ENCODE measurements around the gene MAPK8. TPM values are rescaled to one million over a fixed set of nuclear protein-coding genes. Genes with fewer than 3 reads are reported as not detected.

The MAPK8 gene
- polyA plus RNA-seq, 3 donors: 18.4 to 21.1 (median 18.5) TPM

DNA sequence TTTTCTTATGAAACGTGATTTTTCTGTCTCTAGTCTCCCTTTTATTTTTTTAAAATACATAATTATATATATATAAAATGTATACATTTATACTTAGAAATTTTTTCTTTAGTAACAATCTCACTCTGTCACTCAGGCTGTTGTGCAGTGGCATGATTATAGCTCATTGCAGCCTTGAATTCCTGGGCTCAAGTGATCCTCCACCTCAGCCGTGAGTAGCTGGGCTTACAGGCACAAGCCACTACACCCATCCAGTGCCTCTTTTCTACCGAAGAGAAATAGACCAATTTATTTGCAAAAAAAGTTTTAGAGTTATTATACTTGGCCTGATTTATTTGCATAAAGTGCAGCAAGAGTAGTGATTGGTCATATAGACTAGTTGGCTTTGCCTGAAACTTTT, 72.2 kb downstream of the MAPK8 start:
- Mint-ChIP-seq H3K27me3 (ENCODE audit: low read depth in 3 of 3) (no peaks in the 10 kb centered on the region), H3K36me3 (no peaks in the 10 kb centered on the region), H3K9me3 (peaks cover 10 to 28% (median 15%) of the 10 kb centered on the region in 7 donors), H3K4me1 (no peaks in the 10 kb centered on the region), H3K27ac (no peak overlapping the region), H3K4me3 (no peak overlapping the region)
- H3K36me3 ChIP-seq (replicated peaks in 1 of 2; ENCODE audit: control insufficient read depth in 1 of 2, insufficient read depth in 2 of 2, low read length in 2 of 2): no peaks in the 10 kb centered on the region
- H3K9ac ChIP-seq (ENCODE audit: insufficient read depth, low read length, poor library complexity, severe bottlenecking): no peak overlapping the region
- WGBS (ENCODE audit: insufficient coverage): no CpG with 5 or more reads among the region's 3 CpGs
- TF ChIP-seq, protein P1, sequence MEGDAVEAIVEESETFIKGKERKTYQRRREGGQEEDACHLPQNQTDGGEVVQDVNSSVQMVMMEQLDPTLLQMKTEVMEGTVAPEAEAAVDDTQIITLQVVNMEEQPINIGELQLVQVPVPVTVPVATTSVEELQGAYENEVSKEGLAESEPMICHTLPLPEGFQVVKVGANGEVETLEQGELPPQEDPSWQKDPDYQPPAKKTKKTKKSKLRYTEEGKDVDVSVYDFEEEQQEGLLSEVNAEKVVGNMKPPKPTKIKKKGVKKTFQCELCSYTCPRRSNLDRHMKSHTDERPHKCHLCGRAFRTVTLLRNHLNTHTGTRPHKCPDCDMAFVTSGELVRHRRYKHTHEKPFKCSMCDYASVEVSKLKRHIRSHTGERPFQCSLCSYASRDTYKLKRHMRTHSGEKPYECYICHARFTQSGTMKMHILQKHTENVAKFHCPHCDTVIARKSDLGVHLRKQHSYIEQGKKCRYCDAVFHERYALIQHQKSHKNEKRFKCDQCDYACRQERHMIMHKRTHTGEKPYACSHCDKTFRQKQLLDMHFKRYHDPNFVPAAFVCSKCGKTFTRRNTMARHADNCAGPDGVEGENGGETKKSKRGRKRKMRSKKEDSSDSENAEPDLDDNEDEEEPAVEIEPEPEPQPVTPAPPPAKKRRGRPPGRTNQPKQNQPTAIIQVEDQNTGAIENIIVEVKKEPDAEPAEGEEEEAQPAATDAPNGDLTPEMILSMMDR (IDR thresholded peaks at IDR 0.05): no peak
- H3K4me2 ChIP-seq (replicated peaks; ENCODE audit: extremely low read depth, low read length, poor library complexity, severe bottlenecking): no peak overlapping the region
- peaks cover 4% of the 10 kb centered on the region for H4K20me1 ChIP-seq (ENCODE audit: insufficient read depth, low read length)
- H2AFZ ChIP-seq (ENCODE audit: insufficient read depth, low read depth, low read length, poor library complexity, severe bottlenecking): no peak overlapping the region
- H3K4me3 ChIP-seq (replicated peaks in 1 of 3; ENCODE audit: low read depth in 2 of 3, low read length in 3 of 3): no peak overlapping the region
- no peak overlapping the region for H3K27ac ChIP-seq (ENCODE audit: low read depth in 1 of 2, low read length in 2 of 2)
- DNase-seq: no peak
- no peaks in the 10 kb centered on the region for H3K79me2 ChIP-seq (ENCODE audit: insufficient read depth, low read length)
- H3K9me3 ChIP-seq (replicated peaks in 1 of 2; ENCODE audit: control insufficient read depth in 1 of 2, insufficient read depth in 1 of 2, low read length in 2 of 2): peaks cover 4 to 9% of the 10 kb centered on the region in 2 donors
- no peaks in the 10 kb centered on the region for H3K27me3 ChIP-seq (ENCODE audit: control insufficient read depth in 2 of 2, insufficient read depth in 2 of 2, low read length in 2 of 2)
- H3K4me1 ChIP-seq (ENCODE audit: control insufficient read depth in 1 of 2, insufficient read depth in 2 of 2, low read length in 2 of 2): no peaks in the 10 kb centered on the region
- intact Hi-C loops (cut with micrococcal nuclease): no loop called here

- H3K27me3 ChIP-seq (ENCODE audit: control insufficient read depth in 2 of 2, insufficient read depth in 2 of 2, low read length in 2 of 2): no peaks in the 10 kb centered on the region
- intact Hi-C loops (cut with micrococcal nuclease): no loop called here
- no peak overlapping the region for H3K27ac Mint-ChIP-seq
- H3K4me3 Mint-ChIP-seq: no peak overlapping the region
- H3K79me2 ChIP-seq (ENCODE audit: insufficient read depth, low read length): no peaks in the 10 kb centered on the region
- peaks cover 4% of the 10 kb centered on the region for H4K20me1 ChIP-seq (ENCODE audit: insufficient read depth, low read length)
- H3K4me3 ChIP-seq (replicated peaks in 1 of 3; ENCODE audit: low read depth in 2 of 3, low read length in 3 of 3): no peak overlapping the region
- no peak overlapping the region for H3K27ac ChIP-seq (ENCODE audit: low read depth in 1 of 2, low read length in 2 of 2)
- H3K9me3 Mint-ChIP-seq: peaks cover 2 to 11% (median 5%) of the 10 kb centered on the region in 7 donors
- H3K9ac ChIP-seq (ENCODE audit: insufficient read depth, low read length, poor library complexity, severe bottlenecking): no peak overlapping the region
- H3K36me3 ChIP-seq (replicated peaks in 1 of 2; ENCODE audit: control insufficient read depth in 1 of 2, insufficient read depth in 2 of 2, low read length in 2 of 2): no peaks in the 10 kb centered on the region
- H3K4me1 ChIP-seq (ENCODE audit: control insufficient read depth in 1 of 2, insufficient read depth in 2 of 2, low read length in 2 of 2): no peaks in the 10 kb centered on the region
- DNase-seq: no peak
- peaks cover 4 to 9% of the 10 kb centered on the region in 2 donors for H3K9me3 ChIP-seq (replicated peaks in 1 of 2; ENCODE audit: control insufficient read depth in 1 of 2, insufficient read depth in 1 of 2, low read length in 2 of 2)
- H3K4me1 Mint-ChIP-seq: no peaks in the 10 kb centered on the region
- TF ChIP-seq, protein P1 (IDR thresholded peaks at IDR 0.05): no peak
- H3K36me3 Mint-ChIP-seq: no peaks in the 10 kb centered on the region
- no peaks in the 10 kb centered on the region for H3K27me3 Mint-ChIP-seq (ENCODE audit: low read depth in 3 of 3)
- no peak overlapping the region for H3K4me2 ChIP-seq (replicated peaks; ENCODE audit: extremely low read depth, low read length, poor library complexity, severe bottlenecking)
- no peak overlapping the region for H2AFZ ChIP-seq (ENCODE audit: insufficient read depth, low read depth, low read length, poor library complexity, severe bottlenecking)
These were observed 75.5 kb downstream of the MAPK8 start for GRCh38 chr10:48381971-48382370.
